SU-DHL-6 (cell line): ENCODE data around the gene MAP3K4.

Experiments used
- H2AFZ ChIP-seq: fragments of 200-600 bp; sonication (generic); 2 replicates; pipeline ENCODE4 v1.6.1; 2014; ENCODE audit warnings: low read depth, mild to moderate bottlenecking, moderate library complexity, mixed read lengths, antibody characterized with exemption, low read length; ENCODE audit not compliant: severe bottlenecking
- H3F3A ChIP-seq: fragments of 200-600 bp; shearing (Covaris generic); 2 replicates; pipeline ENCODE4 v1.6.0; 2016; ENCODE audit warnings: antibody characterized with exemption, mild to moderate bottlenecking; ENCODE audit not compliant: insufficient read depth
- H3K27ac ChIP-seq: fragments of 200-600 bp; sonication (generic); 2 replicates; pipeline ENCODE4 v1.5.1; 2016; ENCODE audit warnings: low read depth, mild to moderate bottlenecking, low read length, moderate library complexity, mixed read lengths
- H3K27me3 ChIP-seq: fragments of 200-600 bp; sonication (generic), shearing (Covaris generic); 2 replicates; pipeline ENCODE4 v1.6.0; 2014; ENCODE audit warnings: mild to moderate bottlenecking, low read length
- H3K36me3 ChIP-seq: fragments of 200-600 bp; sonication (generic); 2 replicates; pipeline ENCODE4 v1.6.1; 2014; ENCODE audit warnings: mild to moderate bottlenecking, low read length, mixed read lengths
- H3K4me2 ChIP-seq: fragments of 300-600, 200-600 bp; shearing (Covaris generic), sonication (generic); 2 replicates; pipeline ENCODE4 v1.6.0; 2014; ENCODE audit warnings: low read length, low read depth, mild to moderate bottlenecking; ENCODE audit not compliant: poor library complexity, severe bottlenecking
- H3K4me3 ChIP-seq: fragments of 200-600 bp; sonication (generic); 2 replicates; pipeline ENCODE4 v1.5.1; 2014; ENCODE audit warnings: antibody characterized with exemption, low read length, mild to moderate bottlenecking, mixed read lengths; ENCODE audit not compliant: insufficient read depth, poor library complexity, severe bottlenecking
- H3K79me2 ChIP-seq: fragments of 200-600 bp; sonication (generic); 2 replicates; pipeline ENCODE4 v1.6.1; 2014; ENCODE audit warnings: mild to moderate bottlenecking, low read length, moderate library complexity; ENCODE audit not compliant: insufficient read depth
- H3K9ac ChIP-seq: fragments of 200-600 bp; sonication (generic); 2 replicates; pipeline ENCODE4 v1.7.0; 2014; ENCODE audit warnings: mild to moderate bottlenecking, low read length
- H3K9me2 ChIP-seq: fragments of 200-600 bp; sonication (generic); replicated peaks from 2 replicates; pipeline ENCODE4 v1.6.1; 2014; ENCODE audit warnings: low read length; ENCODE audit not compliant: insufficient read depth
- H3K9me3 ChIP-seq: fragments of 200-600 bp; sonication (generic); 2 replicates; pipeline ENCODE4 v1.6.1; 2014; ENCODE audit warnings: low read length, mixed read lengths; ENCODE audit not compliant: insufficient read depth
- H4K20me1 ChIP-seq: fragments of 200-600 bp; sonication (generic); 2 replicates; pipeline ENCODE4 v1.6.1; 2014; ENCODE audit warnings: low read depth, mild to moderate bottlenecking, antibody characterized with exemption, low read length, moderate library complexity, mixed read lengths
- CTCF ChIP-seq: fragments of 200-600 bp; sonication (generic); IDR thresholded peaks from one replicate; pipeline ENCODE4 v1.5.1; 2017; ENCODE audit warnings: antibody characterized with exemption, mild to moderate bottlenecking, low read length, moderate library complexity; ENCODE audit not compliant: insufficient read depth, poor library complexity, severe bottlenecking
- EZH2phosphoT487 ChIP-seq: fragments of 200-600 bp; sonication (generic), shearing (Covaris generic); conservative IDR thresholded peaks from 2 replicates; pipeline ENCODE4 v1.6.1; 2018; ENCODE audit warnings: mild to moderate bottlenecking, antibody characterized with exemption, low read length, moderate library complexity, mixed read lengths

MAP3K4 gene

GRCh38 chr6:161100072-161100471, 108.5 kb downstream of the MAP3K4 start:
- H4K20me1 ChIP-seq = no peaks in the 10 kb centered on the region
- no peaks in the 10 kb centered on the region for H3K27me3 ChIP-seq
- no peak overlapping the region for H3K4me3 ChIP-seq
- no peaks in the 10 kb centered on the region for H3K9me3 ChIP-seq
- H3K79me2 ChIP-seq = no peaks in the 10 kb centered on the region
- H3K9ac ChIP-seq = no peak overlapping the region
- TF ChIP-seq EZH2phosphoT487 = no peak
- no peak for TF ChIP-seq CTCF
- no peaks in the 10 kb centered on the region for H3K9me2 ChIP-seq
- H3F3A ChIP-seq = no peaks in the 10 kb centered on the region
- H3K36me3 ChIP-seq = peaks cover 9% of the 10 kb centered on the region
- no peak overlapping the region for H3K4me2 ChIP-seq
- no peak overlapping the region for H3K27ac ChIP-seq
- no peak overlapping the region for H2AFZ ChIP-seq

DNA sequence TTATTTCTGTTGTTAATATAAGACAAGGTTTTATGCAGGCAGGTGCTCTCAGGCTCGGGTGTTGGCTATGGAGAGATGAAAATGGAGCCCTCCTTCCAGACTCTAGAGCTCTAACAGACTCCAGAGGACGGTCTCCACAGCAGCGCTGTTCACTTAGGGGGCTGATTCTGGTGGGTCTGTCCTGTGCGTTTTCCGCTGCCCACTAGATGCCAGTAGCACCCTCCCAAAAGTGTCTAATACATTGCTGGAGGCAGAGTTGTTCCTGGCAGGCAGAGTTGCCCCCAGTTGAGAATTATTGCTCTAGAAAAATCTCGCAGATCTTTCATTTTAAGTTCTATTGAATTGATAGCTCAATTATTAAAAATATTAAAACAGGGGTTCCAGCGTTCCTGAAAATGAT, 109.9 kb downstream of the MAP3K4 start:
- H3K36me3 ChIP-seq = peaks cover 6% of the 10 kb centered on the region; the same call in 1 of the 2 replicates
- H3K79me2 ChIP-seq = no peaks in the 10 kb centered on the region
- TF ChIP-seq CTCF = no peak
- TF ChIP-seq EZH2phosphoT487 = no peak

GRCh38 chr6:161103475-161103874, 111.9 kb downstream of the MAP3K4 start:
- TF ChIP-seq CTCF (no peak), EZH2phosphoT487 (no peak)
- no peaks in the 10 kb centered on the region for H3K79me2 ChIP-seq
- no peaks in the 10 kb centered on the region for H3K27me3 ChIP-seq
- H4K20me1 ChIP-seq = no peaks in the 10 kb centered on the region
- no peaks in the 10 kb centered on the region for H3K9me3 ChIP-seq
- H3K4me2 ChIP-seq = no peak overlapping the region
- no peaks in the 10 kb centered on the region for H3F3A ChIP-seq
- peaks cover 7% of the 10 kb centered on the region; the same call in 1 of the 2 replicates for H3K36me3 ChIP-seq
- no peak overlapping the region for H3K27ac ChIP-seq
- H3K9ac ChIP-seq = no peak overlapping the region
- no peak overlapping the region for H3K4me3 ChIP-seq
- H2AFZ ChIP-seq = no peak overlapping the region
- no peaks in the 10 kb centered on the region for H3K9me2 ChIP-seq

More for the DNA sequence above, 109.9 kb downstream of the MAP3K4 start:
- Histone ChIP-seq H3K4me2 (no peak overlapping the region), H3K4me3 (no peak overlapping the region), H3K9me3 (no peaks in the 10 kb centered on the region), H3K9me2 (no peaks in the 10 kb centered on the region), H3K27ac (no peak overlapping the region), H3K9ac (no peak overlapping the region), H4K20me1 (no peaks in the 10 kb centered on the region), H2AFZ (no peak overlapping the region), H3F3A (no peaks in the 10 kb centered on the region), H3K27me3 (no peaks in the 10 kb centered on the region)
